ENCODE data around the gene SPON2.

Gene SPON2

GRCh38 chr4:1178300-1179088, 6.1 kb upstream of the SPON2 start:
- H3K4me3 Mint-ChIP-seq = no peak overlapping the region
- H3K27me3 Mint-ChIP-seq (ENCODE audit: low read depth, poor library complexity) = peaks cover 65% of the 10 kb centered on the region
- no peak overlapping the region for H3K27ac Mint-ChIP-seq

GRCh38 chr4:1177274-1178141, 5.1 kb upstream of the SPON2 start:
- TF ChIP-seq, protein P1, sequence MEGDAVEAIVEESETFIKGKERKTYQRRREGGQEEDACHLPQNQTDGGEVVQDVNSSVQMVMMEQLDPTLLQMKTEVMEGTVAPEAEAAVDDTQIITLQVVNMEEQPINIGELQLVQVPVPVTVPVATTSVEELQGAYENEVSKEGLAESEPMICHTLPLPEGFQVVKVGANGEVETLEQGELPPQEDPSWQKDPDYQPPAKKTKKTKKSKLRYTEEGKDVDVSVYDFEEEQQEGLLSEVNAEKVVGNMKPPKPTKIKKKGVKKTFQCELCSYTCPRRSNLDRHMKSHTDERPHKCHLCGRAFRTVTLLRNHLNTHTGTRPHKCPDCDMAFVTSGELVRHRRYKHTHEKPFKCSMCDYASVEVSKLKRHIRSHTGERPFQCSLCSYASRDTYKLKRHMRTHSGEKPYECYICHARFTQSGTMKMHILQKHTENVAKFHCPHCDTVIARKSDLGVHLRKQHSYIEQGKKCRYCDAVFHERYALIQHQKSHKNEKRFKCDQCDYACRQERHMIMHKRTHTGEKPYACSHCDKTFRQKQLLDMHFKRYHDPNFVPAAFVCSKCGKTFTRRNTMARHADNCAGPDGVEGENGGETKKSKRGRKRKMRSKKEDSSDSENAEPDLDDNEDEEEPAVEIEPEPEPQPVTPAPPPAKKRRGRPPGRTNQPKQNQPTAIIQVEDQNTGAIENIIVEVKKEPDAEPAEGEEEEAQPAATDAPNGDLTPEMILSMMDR (IDR thresholded peaks at IDR 0.05) = no peak
- H3K4me3 Mint-ChIP-seq = no peak overlapping the region

More at GRCh38 chr4:1178300-1179088, 6.1 kb upstream of the SPON2 start:
- H3K4me1 Mint-ChIP-seq = peaks cover 18% of the 10 kb centered on the region
- H3K36me3 Mint-ChIP-seq (ENCODE audit: low read depth) = no peaks in the 10 kb centered on the region
- H3K9me3 Mint-ChIP-seq = peaks cover 44% of the 10 kb centered on the region
- TF ChIP-seq, protein P1 (IDR thresholded peaks at IDR 0.05) = no peak
- DNase-seq = no peak

GRCh38 chr4:1176398-1177273, 4.3 kb upstream of the SPON2 start:
- Mint-ChIP-seq H3K4me1 (peaks cover 24% of the 10 kb centered on the region), H3K36me3 (ENCODE audit: low read depth) (no peaks in the 10 kb centered on the region), H3K27ac (no peak overlapping the region), H3K4me3 (no peak overlapping the region), H3K27me3 (ENCODE audit: low read depth, poor library complexity) (peaks cover 65% of the 10 kb centered on the region), H3K9me3 (peaks cover 26% of the 10 kb centered on the region)
- TF ChIP-seq, protein P1 (IDR thresholded peaks at IDR 0.05) = no peak
- no peak for DNase-seq

More at GRCh38 chr4:1177274-1178141, 5.1 kb upstream of the SPON2 start:
- Mint-ChIP-seq H3K9me3 (peaks cover 35% of the 10 kb centered on the region), H3K4me1 (peaks cover 24% of the 10 kb centered on the region), H3K36me3 (ENCODE audit: low read depth) (no peaks in the 10 kb centered on the region), H3K27ac (no peak overlapping the region), H3K27me3 (ENCODE audit: low read depth, poor library complexity) (peaks cover 65% of the 10 kb centered on the region)
- no peak for DNase-seq

DNA sequence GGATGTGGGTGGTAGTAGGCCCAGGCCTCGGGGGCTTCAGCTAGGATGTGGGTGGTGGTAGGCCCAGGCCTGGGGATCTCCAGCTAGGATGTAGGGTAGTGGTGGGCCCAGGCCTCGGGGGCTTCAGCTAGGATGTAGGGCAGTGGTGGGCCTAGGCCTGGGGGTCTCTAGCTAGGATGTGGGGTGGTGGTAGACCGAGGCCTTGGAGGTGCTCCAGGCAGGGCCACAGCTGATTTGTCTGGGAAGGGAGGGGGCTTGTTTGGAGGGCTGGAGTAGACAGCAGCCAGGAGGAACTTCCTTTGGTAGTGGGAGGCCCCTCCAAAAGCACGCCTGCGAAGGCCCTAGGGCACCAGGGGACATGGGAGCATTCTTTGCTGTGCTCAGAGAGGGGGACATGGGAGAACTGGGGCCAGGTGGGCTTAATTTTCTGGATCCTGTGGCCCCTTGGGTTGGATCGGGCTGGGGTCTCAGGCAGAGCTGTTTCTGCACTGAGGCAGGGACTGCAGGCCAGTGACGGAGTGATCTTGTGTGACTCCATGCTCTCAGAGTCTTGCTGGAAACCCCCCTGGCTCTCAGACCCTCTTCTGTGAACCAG, 3.3 kb upstream of the SPON2 start:
- Mint-ChIP-seq H3K27ac (no peak overlapping the region), H3K27me3 (ENCODE audit: low read depth, poor library complexity) (peaks cover 63% of the 10 kb centered on the region), H3K4me3 (no peak overlapping the region), H3K4me1 (peaks cover 24% of the 10 kb centered on the region), H3K36me3 (ENCODE audit: low read depth) (no peaks in the 10 kb centered on the region), H3K9me3 (peaks cover 17% of the 10 kb centered on the region)
- DNase-seq = no peak
- TF ChIP-seq, protein P1 (IDR thresholded peaks at IDR 0.05) = no peak

DNA sequence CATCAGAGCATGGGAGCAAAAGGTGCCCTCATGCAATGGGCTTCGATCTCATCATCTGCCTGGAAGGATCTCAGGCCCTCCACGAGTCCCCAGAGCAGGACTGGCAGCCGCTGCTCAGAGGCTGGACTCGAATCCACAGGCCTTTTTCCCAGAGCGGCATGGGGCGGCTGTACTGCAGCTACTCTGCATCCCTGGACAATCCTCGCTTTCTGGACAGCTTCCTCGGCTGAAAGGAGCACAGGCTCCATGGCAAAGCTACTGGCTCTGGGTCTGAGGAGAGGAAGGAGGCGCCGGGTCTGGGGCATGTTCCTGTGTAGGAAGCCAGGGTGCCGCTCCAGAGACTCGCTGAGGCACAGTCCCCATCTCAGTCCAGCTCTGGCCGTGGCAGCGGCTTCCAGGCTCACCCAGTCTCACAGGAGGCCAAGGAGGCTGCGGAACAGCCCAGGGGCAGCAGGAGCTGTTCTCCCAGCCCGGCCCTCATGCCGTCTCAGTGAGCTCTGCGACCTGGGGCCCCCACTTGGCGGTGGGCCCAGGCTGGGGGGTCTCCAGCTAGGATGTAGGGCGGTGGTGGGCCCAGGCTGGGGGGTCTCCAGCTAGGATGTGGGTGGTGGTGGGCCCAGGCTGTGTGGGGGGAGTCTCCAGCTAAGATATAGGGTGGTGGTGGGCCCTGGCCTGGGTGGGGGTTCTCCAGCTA, 2.7 kb upstream of the SPON2 start:
- Mint-ChIP-seq H3K4me3 (no peak overlapping the region), H3K36me3 (ENCODE audit: low read depth) (no peaks in the 10 kb centered on the region), H3K4me1 (peaks cover 24% of the 10 kb centered on the region), H3K27ac (no peak overlapping the region), H3K9me3 (peaks cover 10% of the 10 kb centered on the region), H3K27me3 (ENCODE audit: low read depth, poor library complexity) (peaks cover 62% of the 10 kb centered on the region)
- TF ChIP-seq, protein P1 (IDR thresholded peaks at IDR 0.05) = no peak
- no peak for DNase-seq
